GM23248 (cell line): ENCODE measurements around the gene PIK3C2B.

ENCODE experiments used
- EZH2 ChIP-seq: fragments of 200-600 bp; sonication (generic); IDR thresholded peaks from 2 replicates; pipeline ENCODE4 v1.6.1; 2018; ENCODE audit warnings: antibody characterized with exemption, mild to moderate bottlenecking; ENCODE audit not compliant: insufficient read depth, poor library complexity, severe bottlenecking
- EZH2phosphoT487 ChIP-seq: fragments of 200-600 bp; sonication (generic); IDR thresholded peaks from 2 replicates; pipeline ENCODE4 v1.6.1; 2018; ENCODE audit warnings: antibody characterized with exemption, moderate library complexity, mild to moderate bottlenecking, low read depth; ENCODE audit not compliant: insufficient read depth

- TF ChIP-seq EZH2, result no peak
- no peak for TF ChIP-seq EZH2phosphoT487
Measured at GRCh38 chr1:204503913-204504519, 9.4 kb upstream of the PIK3C2B start.
